K562 (cell line): Measurements from ENCODE around the gene SLC18A3.

Experiments
- HNRNPH1 ChIP-seq: fragments of 200-400 bp; formaldehyde crosslinking; optimal IDR thresholded peaks from 2 replicates; pipeline ENCODE3; 2017; ENCODE audit warnings: low read depth, mild to moderate bottlenecking, low read length, moderate library complexity
- PRDM10 ChIP-seq: fragments of 450-650 bp; IDR thresholded peaks from 2 replicates; pipeline ENCODE4 v1.6.1; 2018; ENCODE audit not compliant: partially characterized antibody
- TAF15 ChIP-seq: fragments of 200-400 bp; formaldehyde crosslinking; IDR thresholded peaks from 2 replicates; pipeline ENCODE4 v1.6.1; 2017; ENCODE audit warnings: mild to moderate bottlenecking, low read depth, low read length, moderate library complexity
- TARDBP ChIP-seq: fragments of 450-650 bp; IDR thresholded peaks from 2 replicates; pipeline ENCODE4 v1.6.1; 2016
- ZNF174 ChIP-seq: fragments of 250-450 bp; sonication (Bioruptor Pico); IDR thresholded peaks from 2 replicates; pipeline ENCODE4 v1.4.0; 2020; ENCODE audit warnings: mild to moderate bottlenecking
- ZNF263 ChIP-seq: sonication (generic); formaldehyde crosslinking; IDR thresholded peaks from 2 replicates; pipeline ENCODE4 v1.8.0; 2022; ENCODE audit warnings: mild to moderate bottlenecking, missing genetic modification reagents, borderline replicate concordance

- TF ChIP-seq HNRNPH1: no peak
- no peak for TF ChIP-seq PRDM10
- TF ChIP-seq TARDBP: no peak
- no peak for TF ChIP-seq TAF15
- TF ChIP-seq ZNF174: no peak
- no peak for TF ChIP-seq ZNF263
Measured at GRCh38 chr10:49564461-49565009, 45.6 kb upstream of the SLC18A3 start.
